Fibroblast of pulmonary artery (primary cell): Measurements from ENCODE around the gene PTPRT.

Experiments
- DNase-seq: peaks from one replicate; pipeline ENCODE4 v3.0.0-alpha.2; 2010; ENCODE audit warnings: low read depth
- H3K4me3 ChIP-seq: replicated peaks from 2 replicates; pipeline ENCODE4 v1.5.1; 2011; ENCODE audit warnings: low read depth, mild to moderate bottlenecking, control low read depth, low read length, moderate library complexity
- TF ChIP-seq, protein P1 (sequence below): IDR thresholded peaks from 2 replicates; pipeline ENCODE4 v1.5.1; 2011; ENCODE audit warnings: mild to moderate bottlenecking, control low read depth, low read length, inconsistent platforms; ENCODE audit errors: missing control alignments

Gene PTPRT

DNA sequence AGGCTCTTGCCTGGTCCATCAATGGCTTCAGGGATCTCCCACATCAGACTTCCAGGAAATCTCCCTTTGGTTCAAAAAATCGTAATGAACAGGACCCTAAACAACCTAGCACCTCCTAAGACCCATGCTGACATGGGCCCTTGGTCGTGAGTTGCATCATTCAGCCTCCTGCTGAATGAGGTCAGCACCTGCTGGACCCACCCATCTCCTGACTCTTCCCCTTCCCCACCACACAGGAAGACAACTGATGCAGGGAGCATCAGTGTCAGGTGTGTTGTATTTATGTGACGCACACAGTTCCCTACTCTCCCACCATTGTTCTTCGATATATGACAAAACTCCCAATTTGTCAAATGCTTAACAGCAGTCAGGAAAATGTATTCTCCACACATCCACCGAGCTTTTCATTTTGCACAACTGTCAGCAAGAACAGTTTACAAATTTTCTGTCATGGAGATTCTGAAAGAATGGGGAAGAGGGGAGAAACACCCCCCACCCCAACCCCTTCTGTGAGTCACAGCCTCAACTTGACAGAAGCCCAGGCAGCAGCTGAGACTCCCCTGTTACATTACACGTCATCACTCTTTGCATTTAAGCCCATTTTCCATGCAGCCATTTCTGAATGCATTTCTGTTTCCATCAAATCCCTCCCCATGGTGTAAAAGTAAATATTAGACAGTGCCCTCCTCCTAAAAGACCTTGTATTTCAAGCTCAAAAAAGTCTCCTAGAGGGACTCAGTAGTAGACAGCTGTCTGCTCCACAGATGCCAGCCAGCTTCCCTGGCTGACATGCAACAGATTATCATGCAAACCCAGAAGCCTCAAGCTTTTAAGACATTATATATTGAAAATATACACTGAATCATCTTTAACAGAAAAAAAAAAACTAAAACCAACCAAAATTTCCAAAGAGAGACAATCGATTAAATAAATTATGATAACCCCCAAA, 577.5 kb downstream of the PTPRT start:
- TF ChIP-seq, protein P1, sequence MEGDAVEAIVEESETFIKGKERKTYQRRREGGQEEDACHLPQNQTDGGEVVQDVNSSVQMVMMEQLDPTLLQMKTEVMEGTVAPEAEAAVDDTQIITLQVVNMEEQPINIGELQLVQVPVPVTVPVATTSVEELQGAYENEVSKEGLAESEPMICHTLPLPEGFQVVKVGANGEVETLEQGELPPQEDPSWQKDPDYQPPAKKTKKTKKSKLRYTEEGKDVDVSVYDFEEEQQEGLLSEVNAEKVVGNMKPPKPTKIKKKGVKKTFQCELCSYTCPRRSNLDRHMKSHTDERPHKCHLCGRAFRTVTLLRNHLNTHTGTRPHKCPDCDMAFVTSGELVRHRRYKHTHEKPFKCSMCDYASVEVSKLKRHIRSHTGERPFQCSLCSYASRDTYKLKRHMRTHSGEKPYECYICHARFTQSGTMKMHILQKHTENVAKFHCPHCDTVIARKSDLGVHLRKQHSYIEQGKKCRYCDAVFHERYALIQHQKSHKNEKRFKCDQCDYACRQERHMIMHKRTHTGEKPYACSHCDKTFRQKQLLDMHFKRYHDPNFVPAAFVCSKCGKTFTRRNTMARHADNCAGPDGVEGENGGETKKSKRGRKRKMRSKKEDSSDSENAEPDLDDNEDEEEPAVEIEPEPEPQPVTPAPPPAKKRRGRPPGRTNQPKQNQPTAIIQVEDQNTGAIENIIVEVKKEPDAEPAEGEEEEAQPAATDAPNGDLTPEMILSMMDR: no peak
- no peak for DNase-seq
- H3K4me3 ChIP-seq: no peak overlapping the region

DNA sequence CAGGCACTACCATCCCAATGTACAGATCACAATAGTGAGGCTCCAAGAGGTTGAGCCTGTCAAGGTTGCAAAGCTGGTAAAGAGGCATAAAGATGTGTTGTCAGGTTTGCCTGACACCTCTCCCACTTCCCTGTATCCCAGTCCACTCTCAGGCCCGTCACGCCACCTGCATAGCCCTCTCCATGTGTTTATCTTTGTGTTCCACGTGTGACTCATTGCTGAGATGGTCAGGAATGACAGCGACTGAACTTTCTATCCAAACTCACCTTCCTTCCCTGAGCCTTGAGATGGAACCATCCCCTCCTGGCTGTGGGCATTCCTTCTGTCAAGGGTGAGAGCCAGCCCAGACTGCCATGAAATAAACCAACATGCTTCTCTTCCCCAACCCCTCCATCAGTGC, 578.3 kb downstream of the PTPRT start:
- no peak for DNase-seq
- TF ChIP-seq, protein P1: no peak
- H3K4me3 ChIP-seq: no peak overlapping the region

- no peak overlapping the region for H3K4me3 ChIP-seq
- TF ChIP-seq, protein P1: no peak
- no peak for DNase-seq
Observed at GRCh38 chr20:42610070-42610469, 579.6 kb downstream of the PTPRT start.

GRCh38 chr20:42609618-42610017, 580.1 kb downstream of the PTPRT start:
- TF ChIP-seq, protein P1: no peak
- H3K4me3 ChIP-seq: no peak overlapping the region
- DNase-seq: no peak

GRCh38 chr20:42604998-42605956, 584.4 kb downstream of the PTPRT start:
- no peak overlapping the region for H3K4me3 ChIP-seq
- TF ChIP-seq, protein P1: no peak
- DNase-seq: no peak

- no peak overlapping the region for H3K4me3 ChIP-seq
- TF ChIP-seq, protein P1: no peak
- DNase-seq: no peak
Observed at GRCh38 chr20:42603655-42604054, 586.1 kb downstream of the PTPRT start.
